ENCODE data around the gene MAGI3. TPM values are rescaled to one million over a fixed set of nuclear protein-coding genes. Genes with fewer than 3 reads are reported as not detected.

Gene MAGI3
- total and polyA plus RNA-seq, 11 donors = 2.1 to 10.0 (median 8.1) TPM

- H3K27me3 ChIP-seq = no peaks in the 10 kb centered on the region
- no peak for TF ChIP-seq CTCF (IDR thresholded peaks at IDR 0.05)
- TF ChIP-seq POLR2A (IDR thresholded peaks at IDR 0.05) = no peak
- DNase-seq (no peak), ATAC-seq (no peak)
- H3K9me3 ChIP-seq = peaks cover 0 to 42% (median 14%) of the 10 kb centered on the region in 12 donors
- H3K27ac ChIP-seq = no peak overlapping the region
- no peaks in the 10 kb centered on the region for H3K4me1 ChIP-seq
- H3K36me3 ChIP-seq = peaks cover 0 to 15% (median 0%) of the 10 kb centered on the region in 9 donors
- H3K4me3 ChIP-seq = no peak overlapping the region
- 93 to 100% (median 95%) methylated on average over 1 of the region's 1 CpG for WGBS, 4 donors
- intact Hi-C loops (cut with DNase I) = no loop called here
Measured at GRCh38 chr1:113628997-113629396, 238.7 kb downstream of the MAGI3 start.

GRCh38 chr1:113630340-113631327 lies 240.3 kb downstream of the MAGI3 start:
- 89 to 91% (median 90%) methylated on average over 11 to 12 of the region's 12 CpGs for WGBS, 4 donors
- H3K4me1 ChIP-seq = no peaks in the 10 kb centered on the region
- DNase-seq = no peak
- peaks cover 0 to 9% (median 0%) of the 10 kb centered on the region in 9 donors for H3K36me3 ChIP-seq
- TF ChIP-seq CTCF (IDR thresholded peaks at IDR 0.05) = no peak
- TF ChIP-seq POLR2A (IDR thresholded peaks at IDR 0.05) = no peak
- no peaks in the 10 kb centered on the region for H3K27me3 ChIP-seq
- intact Hi-C loops (cut with DNase I) = no loop called here
- peaks cover 0 to 39% (median 14%) of the 10 kb centered on the region in 12 donors for H3K9me3 ChIP-seq
- ATAC-seq = no peak
- H3K4me3 ChIP-seq = no peak overlapping the region
- H3K27ac ChIP-seq = no peak overlapping the region

GRCh38 chr1:113641396-113641795 lies 251.1 kb downstream of the MAGI3 start:
- TF ChIP-seq POLR2A (IDR thresholded peaks at IDR 0.05) (no peak), CTCF (IDR thresholded peaks at IDR 0.05) (no peak)
- 93 to 100% (median 94%) methylated on average over 1 of the region's 1 CpG for WGBS, 4 donors
- no peak for DNase-seq
- intact Hi-C loops (cut with DNase I) = no loop called here
- Histone ChIP-seq H3K9me3 (peaks cover 0 to 6% (median 0%) of the 10 kb centered on the region in 12 donors), H3K27me3 (no peaks in the 10 kb centered on the region), H3K4me1 (no peaks in the 10 kb centered on the region), H3K4me3 (no peak overlapping the region), H3K36me3 (peaks cover 0 to 29% (median 4%) of the 10 kb centered on the region in 9 donors), H3K27ac (no peak overlapping the region)
- ATAC-seq = no peak

GRCh38 chr1:113647164-113647563 lies 256.8 kb downstream of the MAGI3 start:
- Histone ChIP-seq H3K27me3 (no peaks in the 10 kb centered on the region), H3K36me3 (peaks cover 0 to 57% (median 10%) of the 10 kb centered on the region in 9 donors), H3K4me1 (no peaks in the 10 kb centered on the region), H3K4me3 (no peak overlapping the region), H3K27ac (no peak overlapping the region), H3K9me3 (no peaks in the 10 kb centered on the region)
- ATAC-seq (no peak), DNase-seq (no peak)
- intact Hi-C loops (cut with DNase I) = no loop called here
- 85 to 100% (median 95%) methylated on average over 1 of the region's 1 CpG for whole genome bisulfite sequencing, 4 donors
- no peak for TF ChIP-seq POLR2A (IDR thresholded peaks at IDR 0.05)
- TF ChIP-seq CTCF (IDR thresholded peaks at IDR 0.05) = no peak
